A549 (cell line): ENCODE measurements around the gene SELENOO. TPM values are rescaled to one million over a fixed set of nuclear protein-coding genes. Genes with fewer than 3 reads are reported as not detected.

Experiments used
- ATAC-seq, 2 experiments: fragments of 200-7000 bp in 1 of 2; fragments of >200 bp in 1 of 2; cut with Nextera tagmentation in 1 of 2; cut with Tn5 transposase in 1 of 2; 3 replicates each; pipeline versions ENCODE4 v1.8.0 to v1.9.1; 2018 to 2020; ENCODE audit warnings: mild to moderate bottlenecking in 1 of 2, moderate library complexity in 1 of 2
- CTCF ChIA-PET: fragments of 300-600 bp; sonication (Branson Sonifier 250); formaldehyde crosslinking; extraction: SDS; loops from one replicate; lab custom pipeline; 2021; ENCODE audit warnings: antibody characterized with exemption, inconsistent platforms; lab: Yijun Ruan, JAX
- POLR2A ChIA-PET: fragments of 350-600 bp; formaldehyde crosslinking; extraction: SDS; loops from one replicate; lab custom pipeline; 2021; ENCODE audit warnings: antibody characterized with exemption, inconsistent platforms; lab: Yijun Ruan, JAX
- DNase-seq, 2 experiments: peaks; one replicate each; pipeline versions ENCODE4 v3.0.0 to v3.0.0-alpha.2; 2011 to 2016; ENCODE audit warnings: low read depth in 1 of 2, low spot score in 1 of 2
- FAIRE-seq: peaks from 2 replicates; lab custom pipeline; 2011; peaks lifted over from hg19 to GRCh38; lab: Jason Lieb, UNC
- H3K27ac ChIP-seq, 2 experiments: fragments of >200 bp; sonication (Bioruptor Twin); formaldehyde crosslinking; 3 replicates each; pipeline ENCODE4 v1.5.1; 2016 to 2017
- H3K4me1 ChIP-seq: fragments of >200 bp; sonication (Bioruptor Twin); formaldehyde crosslinking; 3 replicates; pipeline ENCODE4 v1.6.1; 2016
- H3K4me2 ChIP-seq: fragments of >200 bp; sonication (Bioruptor Twin); formaldehyde crosslinking; 3 replicates; pipeline ENCODE4 v1.6.1; 2016
- H3K4me3 ChIP-seq: fragments of >200 bp; sonication (Bioruptor Twin); formaldehyde crosslinking; 3 replicates; pipeline ENCODE4 v1.5.1; 2016
- H3K9me3 ChIP-seq: fragments of >200 bp; sonication (Bioruptor Twin); formaldehyde crosslinking; 3 replicates; pipeline ENCODE4 v1.6.1; 2016
- CBX2 ChIP-seq: fragments of 200-600 bp; sonication (generic); IDR thresholded peaks from 2 replicates; pipeline ENCODE4 v1.6.1; 2016; ENCODE audit warnings: low read depth, mild to moderate bottlenecking, borderline replicate concordance
- CEBPB ChIP-seq, 2 experiments: fragments of >200 bp in 1 of 2; sonication (Bioruptor Twin) in 1 of 2; formaldehyde crosslinking in 1 of 2; IDR thresholded peaks; 2 replicates each; pipeline ENCODE4 v1.6.1; 2012 to 2016
- CHD4 ChIP-seq: fragments of 200-600 bp; sonication (generic); IDR thresholded peaks from 2 replicates; pipeline ENCODE4 v1.6.1; 2016; ENCODE audit warnings: antibody characterized with exemption, mild to moderate bottlenecking, borderline replicate concordance
- CTCF ChIP-seq: fragments of >200 bp; sonication (Bioruptor Twin); formaldehyde crosslinking; IDR thresholded peaks from 3 replicates; pipeline ENCODE4 v1.5.1; 2016
- E2F6 ChIP-seq: IDR thresholded peaks from 2 replicates; pipeline ENCODE4 v1.6.1; 2012; ENCODE audit warnings: low read depth, borderline replicate concordance
- EP300 ChIP-seq, 2 experiments: fragments of >200 bp; sonication (Bioruptor Twin); formaldehyde crosslinking; IDR thresholded peaks; 2 replicates in 1 of 2; 3 replicates in 1 of 2; pipeline ENCODE4 v1.6.1; 2016 to 2017
- ESRRA ChIP-seq: fragments of 150-350 bp; IDR thresholded peaks from 2 replicates; pipeline ENCODE4 v1.6.1; 2014; ENCODE audit warnings: mild to moderate bottlenecking, low read length, borderline replicate concordance
- FOSB ChIP-seq: fragments of 250-450 bp; sonication (Bioruptor Pico); IDR thresholded peaks from 2 replicates; pipeline ENCODE4 v1.5.0; 2020; ENCODE audit warnings: mild to moderate bottlenecking, moderate library complexity
- FOSL2 ChIP-seq, 2 experiments: fragments of 450-650 bp in 1 of 2; fragments of >200 bp in 1 of 2; sonication (Bioruptor Twin) in 1 of 2; formaldehyde crosslinking; IDR thresholded peaks; 2 replicates each; pipeline versions ENCODE4 v1.5.0 to v1.6.1; 2016 to 2020; ENCODE audit warnings: mild to moderate bottlenecking in 1 of 2, moderate library complexity in 1 of 2
- HEYL ChIP-seq: fragments of 250-450 bp; sonication (Bioruptor Pico); IDR thresholded peaks from 2 replicates; pipeline ENCODE4 v1.8.0; 2021; ENCODE audit warnings: mild to moderate bottlenecking, moderate library complexity
- HOXB5 ChIP-seq: fragments of 250-450 bp; sonication (Bioruptor Pico); IDR thresholded peaks from 2 replicates; pipeline ENCODE4 v1.5.0; 2020; ENCODE audit warnings: mild to moderate bottlenecking, moderate library complexity
- JUN ChIP-seq, 2 experiments: fragments of >200 bp; sonication (Bioruptor Twin); formaldehyde crosslinking; IDR thresholded peaks; 2 replicates in 1 of 2; 3 replicates in 1 of 2; pipeline ENCODE4 v1.6.1; 2016 to 2017
- JUNB ChIP-seq: fragments of >200 bp; sonication (Bioruptor Twin); formaldehyde crosslinking; IDR thresholded peaks from 2 replicates; pipeline ENCODE4 v1.6.1; 2016
- MAX ChIP-seq: IDR thresholded peaks from 2 replicates; pipeline ENCODE4 v1.6.1; 2012
- MYC ChIP-seq: IDR thresholded peaks from 2 replicates; pipeline ENCODE4 v1.6.1; 2012; ENCODE audit warnings: mild to moderate bottlenecking, inconsistent platforms, low read length, improper control_type of control experiment, borderline replicate concordance
- NPAS2 ChIP-seq: fragments of 250-450 bp; sonication (Bioruptor Pico); IDR thresholded peaks from 2 replicates; pipeline ENCODE4 v1.8.0; 2022; ENCODE audit warnings: mild to moderate bottlenecking, moderate library complexity, borderline replicate concordance
- NR3C1 ChIP-seq: fragments of >200 bp; sonication (Bioruptor Twin); formaldehyde crosslinking; IDR thresholded peaks from 3 replicates; pipeline ENCODE4 v1.6.1; 2017
- PHF8 ChIP-seq: fragments of 200-600 bp; sonication (generic); IDR thresholded peaks from 2 replicates; pipeline ENCODE4 v1.6.1; 2016; ENCODE audit warnings: low read depth, mild to moderate bottlenecking, antibody characterized with exemption, moderate library complexity, borderline replicate concordance
- POLR2A ChIP-seq: IDR thresholded peaks from 2 replicates; pipeline ENCODE4 v1.6.1; 2012; ENCODE audit warnings: mild to moderate bottlenecking, low read length
- POLR2AphosphoS2 ChIP-seq: conservative IDR thresholded peaks from 2 replicates; pipeline ENCODE4 v1.6.1; 2012; ENCODE audit warnings: low read length, improper control_type of control experiment, inconsistent platforms
- RNF2 ChIP-seq: fragments of 200-600 bp; sonication (generic); IDR thresholded peaks from 2 replicates; pipeline ENCODE4 v1.6.1; 2016; ENCODE audit warnings: low read depth, mild to moderate bottlenecking, antibody characterized with exemption, moderate library complexity, borderline replicate concordance
- SMC3 ChIP-seq: fragments of >200 bp; sonication (Bioruptor Twin); formaldehyde crosslinking; IDR thresholded peaks from 3 replicates; pipeline ENCODE4 v1.6.1; 2018; ENCODE audit warnings: inconsistent platforms
- TFCP2L1 ChIP-seq: fragments of 250-450 bp; sonication (Bioruptor Pico); IDR thresholded peaks from 2 replicates; pipeline ENCODE4 v1.5.0; 2021; ENCODE audit warnings: mild to moderate bottlenecking
- TP53 ChIP-seq: fragments of 250-450 bp; sonication (Bioruptor Pico); IDR thresholded peaks from 2 replicates; pipeline ENCODE4 v1.5.0; 2021; ENCODE audit warnings: mild to moderate bottlenecking, moderate library complexity
- USF2 ChIP-seq: fragments of 450-650 bp; IDR thresholded peaks from 2 replicates; pipeline ENCODE4 v1.6.1; 2014; ENCODE audit warnings: antibody characterized with exemption
- ZSCAN20 ChIP-seq: fragments of 250-450 bp; sonication (Bioruptor Pico); IDR thresholded peaks from 2 replicates; pipeline ENCODE4 v1.8.0; 2022; ENCODE audit warnings: mild to moderate bottlenecking, moderate library complexity
- WGBS: methylation state at CpG from one replicate; pipeline ENCODE4 v1.1.6; 2017; ENCODE audit errors: missing lambda C conversion rate; 5-methylcytosine and 5-hydroxymethylcytosine counted together
- polyA plus RNA-seq, 4 experiments: library from polyadenylated mRNA; depleted of rRNA in 3 of 4; stranded (reverse); fragments of >200 nt; fragmentation: RNase III in 1 of 4; extraction: RNeasy Plus Mini Kit Qiagen cat#74134 plus additional on column Dnase treatment in 1 of 4; gene quantifications; 2 replicates in 3 of 4; 3 replicates in 1 of 4; pipeline ENCODE4 v1.2.3, GENCODE V29; 2011 to 2017

Gene SELENOO
- polyA plus RNA-seq, 2 of the 4 experiments (the other 2 are of a cell fraction) = 7.8 to 14.7 TPM

- DNase-seq = no peak
- ChIA-PET CTCF (interaction anchor here (1.0 to 1.3 kb wide), 2 partner anchors 17 to 28 kb away, joined by 3 to 6 read pairs; no protein-coding TSS in a partner anchor), POLR2A (no interaction called here)
- TF ChIP-seq PHF8 (no peak), JUN (IDR thresholded peaks at IDR 0.05) (no peak), ZSCAN20 (CRISPR knock-in tag) (no peak), CEBPB (IDR thresholded peaks at IDR 0.05) (no peak), POLR2A (no peak), NR3C1 (no peak), HOXB5 (CRISPR knock-in tag) (no peak), USF2 (no peak), MYC (no peak), FOSB (no peak), RNF2 (no peak), EP300 (IDR thresholded peaks at IDR 0.05) (no peak), SMC3 (no peak), HEYL (CRISPR knock-in tag) (no peak), ESRRA (no peak), MAX (no peak), NPAS2 (no peak), CTCF (no peak), TFCP2L1 (no peak), JUNB (no peak)
- Histone ChIP-seq H3K4me1 (peaks cover 7% of the 10 kb centered on the region; the same call in 1 of the 3 replicates), H3K27ac (no peak overlapping the region), H3K4me3 (no peak overlapping the region), H3K4me2 (no peak overlapping the region), H3K9me3 (no peaks in the 10 kb centered on the region)
- FAIRE-seq = no peak
- ATAC-seq = no peak
- WGBS = 95% methylated on average over 13 of the region's 26 CpGs
These were observed 27.4 kb upstream of the SELENOO start for GRCh38 chr22:50173311-50173982.

- 87% methylated on average over 4 of the region's 6 CpGs for WGBS
- no peak for FAIRE-seq
- H3K4me1 ChIP-seq = peaks cover 7% of the 10 kb centered on the region; the same call in 1 of the 3 replicates
- H3K4me3 ChIP-seq = no peak overlapping the region
- H3K4me2 ChIP-seq = no peak overlapping the region
- POLR2A ChIA-PET = no interaction called here
- ATAC-seq = no peak
- no peak for DNase-seq
- no peak overlapping the region for H3K27ac ChIP-seq
- TF ChIP-seq FOSL2 (IDR thresholded peaks at IDR 0.05) = no peak
- no peak for TF ChIP-seq FOSL2 (CRISPR knock-in tag; IDR thresholded peaks at IDR 0.05)
- no peak for TF ChIP-seq POLR2AphosphoS2
- TF ChIP-seq E2F6 = no peak
- TF ChIP-seq TP53 (CRISPR knock-in tag) = no peak
- no peak for TF ChIP-seq CHD4
- no peak for TF ChIP-seq RNF2
- TF ChIP-seq CBX2 = no peak
- H3K9me3 ChIP-seq = no peaks in the 10 kb centered on the region
- CTCF ChIA-PET = interaction anchor here (1.3 to 1.9 kb wide), 2 partner anchors 16 to 25 kb away, joined by 6 to 7 read pairs; no protein-coding TSS in a partner anchor
These were observed 26.8 kb upstream of the SELENOO start for GRCh38 chr22:50173983-50174355.
